DOHH2 (cell line): ENCODE results near the gene PHKG2.

Experiments used
- H3F3A ChIP-seq: fragments of 200-600 bp; sonication (generic), shearing (Covaris generic); 2 replicates; pipeline ENCODE4 v1.6.0; 2016; ENCODE audit warnings: antibody characterized with exemption, mild to moderate bottlenecking; ENCODE audit not compliant: control insufficient read depth, insufficient read depth
- H3K27ac ChIP-seq: fragments of 200-600 bp; sonication (generic); 2 replicates; pipeline ENCODE4 v1.5.1; 2014; ENCODE audit warnings: low read depth, mild to moderate bottlenecking, low read length, moderate library complexity
- H3K27me3 ChIP-seq: fragments of 200-600 bp; sonication (generic); 2 replicates; pipeline ENCODE4 v1.6.1; 2014; ENCODE audit warnings: mild to moderate bottlenecking, low read length, mixed read lengths; ENCODE audit not compliant: control insufficient read depth
- H3K36me3 ChIP-seq: fragments of 200-600 bp; sonication (generic); 2 replicates; pipeline ENCODE4 v1.6.1; 2014; ENCODE audit warnings: mild to moderate bottlenecking, low read length, moderate library complexity, mixed read lengths; ENCODE audit not compliant: control insufficient read depth
- H3K4me1 ChIP-seq: fragments of 200-600 bp; sonication (generic); 2 replicates; pipeline ENCODE4 v1.6.1; 2014; ENCODE audit warnings: mild to moderate bottlenecking, low read length, mixed read lengths; ENCODE audit not compliant: control insufficient read depth
- H3K4me2 ChIP-seq: fragments of 200-600 bp; sonication (generic); 2 replicates; pipeline ENCODE4 v1.6.0; 2014; ENCODE audit warnings: mild to moderate bottlenecking, low read length, moderate library complexity
- H3K4me3 ChIP-seq: fragments of 200-600 bp; sonication (generic); 2 replicates; pipeline ENCODE4 v1.5.1; 2014; ENCODE audit warnings: mild to moderate bottlenecking, low read length, mixed read lengths
- H3K79me2 ChIP-seq: fragments of 200-600 bp; sonication (generic); 2 replicates; pipeline ENCODE4 v1.6.1; 2014; ENCODE audit warnings: mild to moderate bottlenecking, low read length, mixed read lengths; ENCODE audit not compliant: control insufficient read depth
- H3K9me2 ChIP-seq: fragments of 200-600 bp; sonication (generic); replicated peaks from 2 replicates; pipeline ENCODE4 v1.6.1; 2014; ENCODE audit warnings: mild to moderate bottlenecking, low read length, mixed read lengths; ENCODE audit not compliant: control insufficient read depth
- H3K9me3 ChIP-seq: fragments of 200-600 bp; sonication (generic); 2 replicates; pipeline ENCODE4 v1.6.1; 2014; ENCODE audit warnings: antibody characterized with exemption, low read length, mixed read lengths; ENCODE audit not compliant: control insufficient read depth, insufficient read depth
- H4K20me1 ChIP-seq: fragments of 200-600 bp; sonication (generic); 2 replicates; pipeline ENCODE4 v1.6.0; 2014; ENCODE audit warnings: low read depth, mild to moderate bottlenecking, antibody characterized with exemption, low read length, moderate library complexity; ENCODE audit not compliant: control insufficient read depth, insufficient read depth
- CTCF ChIP-seq: fragments of 200-600 bp; sonication (generic); IDR thresholded peaks from one replicate; pipeline ENCODE4 v1.5.1; 2014; ENCODE audit warnings: antibody characterized with exemption, mild to moderate bottlenecking, low read depth, low read length; ENCODE audit not compliant: poor library complexity, severe bottlenecking
- EZH2phosphoT487 ChIP-seq: fragments of 200-600 bp; sonication (generic); IDR thresholded peaks from 2 replicates; pipeline ENCODE4 v1.6.1; 2017; ENCODE audit warnings: borderline replicate concordance, mild to moderate bottlenecking, antibody characterized with exemption, low read length, moderate library complexity, mixed read lengths

The PHKG2 gene

GRCh38 chr16:30779596-30779995, 31.4 kb downstream of the PHKG2 start:
- peaks cover 23% of the 10 kb centered on the region for H3K36me3 ChIP-seq
- H3K27ac ChIP-seq = no peak overlapping the region
- H3K9me3 ChIP-seq = no peaks in the 10 kb centered on the region
- no peaks in the 10 kb centered on the region for H3K9me2 ChIP-seq
- H3K4me1 ChIP-seq = peaks cover 18% of the 10 kb centered on the region
- no peak overlapping the region for H3K4me2 ChIP-seq
- H3K79me2 ChIP-seq = peaks cover 12% of the 10 kb centered on the region
- no peak overlapping the region for H3K4me3 ChIP-seq
- TF ChIP-seq EZH2phosphoT487 (no peak), CTCF (no peak)
- no peaks in the 10 kb centered on the region for H3K27me3 ChIP-seq
- H3F3A ChIP-seq = peaks cover 4% of the 10 kb centered on the region; the same call in 1 of the 2 replicates
- H4K20me1 ChIP-seq = no peaks in the 10 kb centered on the region

DNA sequence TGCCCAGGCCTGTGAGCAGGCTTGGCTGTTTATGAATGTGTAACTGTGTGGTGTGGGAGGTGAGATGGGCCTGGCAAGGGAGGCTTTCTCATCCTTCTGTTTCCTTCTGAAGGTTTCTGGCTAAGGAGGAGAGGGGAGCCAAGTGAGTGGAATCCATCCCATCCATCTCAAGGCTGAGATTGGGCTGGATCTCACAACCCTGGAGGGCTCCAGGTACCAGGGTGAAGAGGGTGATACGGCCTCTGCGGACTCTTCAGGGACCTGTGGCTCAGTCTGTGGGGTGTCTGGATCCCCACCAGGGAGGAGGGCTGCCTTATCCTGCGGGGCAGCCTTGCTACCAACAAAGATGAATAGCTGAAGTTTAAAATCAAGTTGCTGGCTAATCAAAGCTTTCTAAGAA, 31.8 kb downstream of the PHKG2 start:
- Histone ChIP-seq H3K4me2 (no peak overlapping the region), H3F3A (no peaks in the 10 kb centered on the region), H3K27me3 (no peaks in the 10 kb centered on the region), H3K4me1 (peaks cover 14% of the 10 kb centered on the region), H3K27ac (no peak overlapping the region), H3K4me3 (no peak overlapping the region), H3K36me3 (peaks cover 19% of the 10 kb centered on the region), H3K9me2 (no peaks in the 10 kb centered on the region), H3K79me2 (peaks cover 15% of the 10 kb centered on the region), H3K9me3 (no peaks in the 10 kb centered on the region), H4K20me1 (no peaks in the 10 kb centered on the region)
- TF ChIP-seq EZH2phosphoT487 (no peak), CTCF (no peak)

DNA sequence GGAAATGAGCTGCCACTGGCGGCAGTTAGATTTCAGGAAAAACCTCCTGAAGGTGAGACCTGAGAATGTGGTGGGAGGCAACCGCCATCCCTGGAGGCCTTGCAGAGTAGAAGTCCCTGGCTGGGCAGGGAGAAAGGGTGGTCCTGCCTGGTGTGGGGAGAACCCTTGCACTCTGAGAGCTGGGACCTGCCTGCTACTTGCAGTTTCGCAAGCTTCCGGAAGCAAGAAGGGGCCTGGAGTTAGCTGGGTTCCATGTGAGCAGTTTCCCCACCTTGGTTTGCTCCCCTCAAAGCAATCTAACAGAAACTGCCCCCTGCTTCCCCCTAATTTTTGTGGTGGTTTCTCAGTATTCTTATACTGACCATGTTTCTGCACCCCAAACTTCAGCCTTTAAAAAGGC, 32.3 kb downstream of the PHKG2 start:
- Histone ChIP-seq H3K27ac (no peak overlapping the region), H3K4me2 (no peak overlapping the region), H3K4me3 (no peak overlapping the region), H4K20me1 (no peaks in the 10 kb centered on the region), H3F3A (no peaks in the 10 kb centered on the region), H3K79me2 (peaks cover 19% of the 10 kb centered on the region), H3K9me2 (no peaks in the 10 kb centered on the region), H3K27me3 (no peaks in the 10 kb centered on the region), H3K4me1 (peaks cover 16% of the 10 kb centered on the region), H3K9me3 (no peaks in the 10 kb centered on the region), H3K36me3 (peaks cover 19% of the 10 kb centered on the region)
- no peak for TF ChIP-seq EZH2phosphoT487
- no peak for TF ChIP-seq CTCF
